Endodermal cell (in vitro differentiated cells): ENCODE data around the gene CEP128. TPM values are rescaled to one million over a fixed set of nuclear protein-coding genes. Genes with fewer than 3 reads are reported as not detected.

Source experiments
- DNase-seq: peaks from one replicate; pipeline ENCODE4 v3.0.0-alpha.2; 2017
- H3K27ac ChIP-seq: 2 replicates; pipeline ENCODE4 v1.5.1; 2013; ENCODE audit warnings: mild to moderate bottlenecking, low read depth, low read length, moderate library complexity
- H3K27me3 ChIP-seq: 2 replicates; pipeline ENCODE4 v1.6.1; 2013; ENCODE audit warnings: mild to moderate bottlenecking, low read length, moderate library complexity; ENCODE audit not compliant: insufficient read depth, control insufficient read depth, poor library complexity, severe bottlenecking
- H3K36me3 ChIP-seq: 2 replicates; pipeline ENCODE4 v1.7.0; 2013; ENCODE audit warnings: mild to moderate bottlenecking, low read length, moderate library complexity; ENCODE audit not compliant: control insufficient read depth, insufficient read depth
- H3K4me1 ChIP-seq: one replicate; pipeline ENCODE4 v1.7.0; 2013; ENCODE audit warnings: low read length; ENCODE audit not compliant: control insufficient read depth, insufficient read depth
- H3K4me3 ChIP-seq: 2 replicates; pipeline ENCODE4 v1.5.1; 2013; ENCODE audit warnings: mild to moderate bottlenecking, low read length, moderate library complexity
- H3K9ac ChIP-seq: 2 replicates; pipeline ENCODE4 v1.6.1; 2013; ENCODE audit warnings: mild to moderate bottlenecking, low read length, moderate library complexity; ENCODE audit not compliant: poor library complexity, severe bottlenecking; ENCODE audit errors: extremely low read depth
- H3K9me3 ChIP-seq: 2 replicates; pipeline ENCODE4 v1.6.1; 2013; ENCODE audit warnings: mild to moderate bottlenecking, low read length, moderate library complexity; ENCODE audit not compliant: control insufficient read depth
- H3K27ac Mint-ChIP-seq: 2 replicates; pipeline ENCODE4 v1.8.0; 2020; ENCODE audit warnings: mixed read lengths
- H3K27me3 Mint-ChIP-seq: 2 replicates; pipeline ENCODE4 v1.8.0; 2021; ENCODE audit warnings: mild to moderate bottlenecking, mixed read lengths; ENCODE audit not compliant: insufficient read depth
- H3K36me3 Mint-ChIP-seq: 2 replicates; pipeline ENCODE4 v1.8.0; 2020; ENCODE audit warnings: low read depth, mixed read lengths
- H3K4me1 Mint-ChIP-seq: 2 replicates; pipeline ENCODE4 v1.8.0; 2020; ENCODE audit warnings: mixed read lengths
- H3K4me3 Mint-ChIP-seq: 2 replicates; pipeline ENCODE4 v1.8.0; 2020; ENCODE audit warnings: mild to moderate bottlenecking, moderate library complexity, mixed read lengths
- H3K9me3 Mint-ChIP-seq: 2 replicates; pipeline ENCODE4 v1.8.0; 2020; ENCODE audit warnings: mild to moderate bottlenecking, mixed read lengths
- CTCF ChIP-seq: fragments of 200-600 bp; sonication (generic); conservative IDR thresholded peaks from 2 replicates; pipeline ENCODE4 v1.5.0; 2021; ENCODE audit warnings: antibody characterized with exemption, mild to moderate bottlenecking
- WGBS, 2 experiments: methylation state at CpG; one replicate each; pipeline versions ENCODE4 v1.1.5 to v1.1.7; 2013; ENCODE audit warnings: missing lambda C conversion rate in 2 of 2, mixed read lengths in 1 of 2; ENCODE audit not compliant: insufficient coverage in 1 of 2, insufficient read length in 1 of 2; 5-methylcytosine and 5-hydroxymethylcytosine counted together
- total RNA-seq, 2 donors: library from RNA; stranded (reverse); fragmentation: NEBNext Ultra II Directional in 1 of 2; extraction: Animal tissue kit (Norgen Biotek cat#: 25700) in 1 of 2; gene quantifications; 2 replicates in 1 of 2; 3 replicates in 1 of 2; pipeline ENCODE4 v1.2.1, GENCODE V29; 2021

The CEP128 gene
- total RNA-seq, 2 donors from 2014 or later, result 21.6 to 29.0 TPM

- Mint-ChIP-seq H3K4me1 (no peaks in the 10 kb centered on the region), H3K36me3 (no peaks in the 10 kb centered on the region), H3K9me3 (no peaks in the 10 kb centered on the region), H3K27ac (no peak overlapping the region), H3K27me3 (peaks cover 4% of the 10 kb centered on the region), H3K4me3 (no peak overlapping the region)
- no peaks in the 10 kb centered on the region for H3K27me3 ChIP-seq
- no peak overlapping the region for H3K9ac ChIP-seq
- TF ChIP-seq CTCF, result no peak
- 86 to 89% methylated on average over 3 to 6 of the region's 6 CpGs for WGBS, 2 experiments
- no peaks in the 10 kb centered on the region for H3K4me1 ChIP-seq
- H3K27ac ChIP-seq, result no peak overlapping the region
- no peak for DNase-seq
- H3K36me3 ChIP-seq, result no peaks in the 10 kb centered on the region
- H3K4me3 ChIP-seq, result no peak overlapping the region
- H3K9me3 ChIP-seq, result no peaks in the 10 kb centered on the region
These were observed 373.5 kb downstream of the CEP128 start for GRCh38 chr14:80567905-80568536.

- no peaks in the 10 kb centered on the region for H3K4me1 ChIP-seq
- H3K27ac Mint-ChIP-seq, result no peak overlapping the region
- no peak for TF ChIP-seq CTCF
- DNase-seq, result no peak
- H3K36me3 Mint-ChIP-seq, result no peaks in the 10 kb centered on the region
- peaks cover 4% of the 10 kb centered on the region for H3K27me3 Mint-ChIP-seq
- H3K4me3 ChIP-seq, result no peak overlapping the region
- no peaks in the 10 kb centered on the region for H3K36me3 ChIP-seq
- no peak overlapping the region for H3K9ac ChIP-seq
- H3K9me3 ChIP-seq, result no peaks in the 10 kb centered on the region
- H3K4me1 Mint-ChIP-seq, result peaks cover 2% of the 10 kb centered on the region
- no peak overlapping the region for H3K27ac ChIP-seq
- no peaks in the 10 kb centered on the region for H3K9me3 Mint-ChIP-seq
- no peak overlapping the region for H3K4me3 Mint-ChIP-seq
- WGBS, 2 experiments, result 91 to 96% methylated on average over 4 to 5 of the region's 5 CpGs
- no peaks in the 10 kb centered on the region for H3K27me3 ChIP-seq
These were observed 376.5 kb downstream of the CEP128 start for GRCh38 chr14:80565001-80565400.

- no peaks in the 10 kb centered on the region for H3K9me3 Mint-ChIP-seq
- H3K36me3 Mint-ChIP-seq, result no peaks in the 10 kb centered on the region
- H3K9ac ChIP-seq, result no peak overlapping the region
- H3K4me1 Mint-ChIP-seq, result peaks cover 4% of the 10 kb centered on the region
- TF ChIP-seq CTCF, result no peak
- peaks cover 4% of the 10 kb centered on the region for H3K27me3 Mint-ChIP-seq
- no peaks in the 10 kb centered on the region for H3K27me3 ChIP-seq
- no peak overlapping the region for H3K27ac Mint-ChIP-seq
- no peaks in the 10 kb centered on the region for H3K36me3 ChIP-seq
- H3K4me1 ChIP-seq, result no peaks in the 10 kb centered on the region
- H3K9me3 ChIP-seq, result no peaks in the 10 kb centered on the region
- H3K4me3 Mint-ChIP-seq, result no peak overlapping the region
- H3K4me3 ChIP-seq, result no peak overlapping the region
- no peak overlapping the region for H3K27ac ChIP-seq
- DNase-seq, result no peak
These were observed 377.5 kb downstream of the CEP128 start for GRCh38 chr14:80564051-80564450.
